Measurements from ENCODE around the gene ZNF428. TPM values are rescaled to one million over a fixed set of nuclear protein-coding genes. Genes with fewer than 3 reads are reported as not detected.
"Not testable (repeated sequence)": the region's sequence is repeated elsewhere in the genome, so short reads cannot be mapped to it uniquely, and the experiment has no call there.

Gene ZNF428
- total RNA-seq, 1 donor from 2014 or later = 157 TPM

DNA sequence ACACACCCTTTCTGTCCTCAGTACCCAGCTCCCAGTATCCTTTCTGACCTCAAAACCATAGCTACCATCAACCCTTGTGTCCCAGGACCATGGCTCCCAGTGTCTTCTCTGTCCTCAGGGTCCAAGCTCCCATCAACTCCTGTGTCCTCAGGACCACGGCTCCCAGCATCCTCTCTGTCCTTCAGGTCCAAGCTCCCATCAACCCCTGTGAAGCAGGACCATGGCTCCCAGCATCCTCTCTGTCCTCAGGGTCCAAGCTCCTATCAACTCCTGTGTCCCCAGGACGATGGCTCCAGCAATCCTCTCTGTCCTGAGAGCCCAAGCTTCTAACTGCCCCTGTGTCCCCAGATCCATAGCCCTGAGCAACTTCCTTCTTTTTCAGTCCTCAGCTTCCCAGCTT lies 21.9 kb upstream of the ZNF428 start:
- DNase-seq (ENCODE audit: low spot score in 2 of 2) (no peak), FAIRE-seq (no peak)

DNA sequence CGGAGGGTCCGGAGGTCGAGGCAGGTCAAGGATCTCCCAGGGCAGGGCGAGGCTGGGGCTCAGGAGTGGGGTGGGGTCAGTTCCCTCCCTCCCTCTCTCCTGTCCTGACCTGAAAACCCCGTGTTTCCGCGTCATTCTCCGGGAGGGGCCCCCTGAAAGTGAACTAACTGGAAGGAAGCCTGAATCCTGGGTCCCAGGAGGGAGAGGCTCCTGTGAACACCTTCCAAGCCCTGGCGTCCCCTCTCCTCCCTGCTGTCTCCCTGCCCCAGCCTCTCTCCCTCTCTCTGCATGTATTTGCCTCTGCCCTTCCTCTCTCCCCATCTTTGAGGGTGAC lies 21.0 kb upstream of the ZNF428 start:
- no peak for FAIRE-seq
- no peak for DNase-seq (ENCODE audit: low spot score in 2 of 2)

DNA sequence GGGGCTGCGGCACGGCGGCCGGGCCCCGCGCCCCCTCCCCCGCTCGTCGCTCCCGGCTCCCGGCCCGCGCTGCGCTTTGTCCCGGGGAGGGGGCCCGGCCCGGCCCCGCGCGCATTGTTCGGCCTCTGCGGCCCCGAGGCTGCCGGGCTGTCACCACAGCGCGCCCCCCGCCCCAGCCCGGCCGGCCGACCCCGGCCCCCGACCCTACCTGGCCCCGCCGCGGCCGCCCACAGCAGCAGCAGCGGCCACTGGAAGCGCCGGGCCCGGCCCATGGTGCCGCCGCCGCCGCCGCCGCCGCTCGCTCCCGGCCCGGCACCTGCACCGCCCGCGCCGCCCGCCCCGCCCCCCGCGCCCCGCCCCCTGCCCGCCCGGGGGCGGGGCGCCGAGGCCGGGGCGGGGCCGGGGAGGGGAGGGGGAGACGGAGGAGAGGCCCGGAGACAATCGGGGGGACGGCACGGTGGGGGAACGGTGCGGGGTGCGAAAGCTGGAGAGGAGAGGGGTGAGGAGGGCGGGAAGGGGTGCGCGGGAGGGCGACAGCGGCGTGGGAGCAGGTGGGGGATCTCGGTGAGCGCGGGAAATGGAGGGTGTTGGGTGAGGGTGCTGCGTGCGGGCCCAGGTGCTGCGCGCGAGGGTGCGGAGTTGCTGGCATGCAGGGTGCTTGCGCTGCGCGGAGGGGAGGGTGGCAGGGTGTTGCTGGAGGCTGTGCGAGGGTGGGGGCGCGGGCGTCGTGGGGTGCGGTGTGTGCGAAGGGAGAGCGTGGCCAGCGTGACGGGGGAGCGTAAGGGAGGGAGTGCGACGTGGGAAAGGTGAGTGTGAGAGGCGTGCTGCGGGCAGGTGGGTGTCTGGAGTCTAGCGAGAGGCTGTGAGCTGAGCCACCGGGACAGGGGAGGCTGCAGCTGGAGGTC lies 20.3 kb upstream of the ZNF428 start, which contains the start of gene CADM4:
CADM4 (minus strand) TSS at position 332 of the 905 bp plus-strand sequence; CDS start at position 272, 60 bp downstream.
- DNase-seq (ENCODE audit: low spot score in 2 of 2) (peak; percentile 72 to 82), FAIRE-seq (no peak)

DNA sequence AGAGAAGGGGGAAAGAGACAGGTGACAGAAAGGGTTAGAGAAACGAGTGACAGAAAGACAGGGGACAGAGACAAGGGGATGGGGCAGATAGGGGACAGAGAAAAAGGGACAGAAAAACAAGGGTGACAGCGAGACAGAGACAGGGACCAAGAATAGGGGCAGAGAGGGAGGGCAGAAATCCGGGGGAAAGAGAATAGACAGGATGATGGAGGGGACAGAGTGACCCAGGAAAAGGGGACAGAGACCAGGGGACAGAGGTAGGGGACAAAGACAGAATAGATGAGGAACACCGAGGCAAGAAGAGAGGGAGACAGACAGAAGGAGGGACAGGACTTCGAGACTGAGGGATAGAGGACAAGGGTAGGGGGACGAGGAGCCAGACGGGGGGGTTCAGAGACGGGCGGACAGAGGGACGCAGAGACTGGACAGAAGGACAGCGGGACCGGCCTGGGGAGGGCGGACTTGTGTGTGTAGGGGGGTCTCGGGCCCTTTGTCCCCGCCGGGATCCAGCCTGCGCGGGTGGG lies 19.6 kb upstream of the ZNF428 start:
- FAIRE-seq (no peak), DNase-seq (ENCODE audit: low spot score in 2 of 2) (no peak)

DNA sequence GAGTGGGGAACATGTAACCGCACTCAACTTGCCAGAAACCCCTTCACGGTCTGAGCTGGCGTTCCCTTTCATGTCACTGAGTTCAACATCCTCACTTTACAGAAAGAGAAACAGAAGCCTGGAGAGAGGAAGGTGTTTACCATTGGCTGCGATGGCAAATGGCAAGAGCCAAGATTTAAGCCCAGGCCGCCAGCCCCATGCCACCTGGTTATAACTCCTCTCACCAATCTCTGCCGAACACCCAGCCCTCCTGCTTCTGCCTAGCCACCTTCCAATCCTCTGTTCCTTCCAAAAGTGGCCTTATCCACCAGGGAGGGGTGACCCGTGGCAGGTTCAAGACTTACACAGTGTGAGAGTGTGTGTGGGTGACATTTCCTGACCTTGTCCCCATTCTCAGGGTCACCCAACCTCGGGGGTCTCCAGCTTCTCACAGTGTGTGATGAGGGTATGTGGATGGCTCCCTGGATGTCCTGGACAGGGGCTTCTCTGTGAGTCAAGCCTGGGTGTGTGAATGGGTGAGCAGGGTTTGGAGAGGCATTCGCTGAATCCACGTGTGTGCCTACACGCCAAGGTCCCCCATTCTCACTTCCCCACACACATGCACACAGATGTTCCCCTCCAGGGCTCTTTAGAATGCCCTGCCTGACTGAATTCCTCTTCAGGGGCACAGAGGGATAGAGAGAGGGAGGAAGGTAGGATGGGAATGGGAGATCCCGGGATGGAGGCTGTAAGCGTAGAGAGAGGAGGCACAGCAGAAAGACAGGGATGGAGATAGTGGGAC lies 19.0 kb upstream of the ZNF428 start:
- DNase-seq (ENCODE audit: low spot score in 2 of 2) (no peak), FAIRE-seq (no peak)

DNA sequence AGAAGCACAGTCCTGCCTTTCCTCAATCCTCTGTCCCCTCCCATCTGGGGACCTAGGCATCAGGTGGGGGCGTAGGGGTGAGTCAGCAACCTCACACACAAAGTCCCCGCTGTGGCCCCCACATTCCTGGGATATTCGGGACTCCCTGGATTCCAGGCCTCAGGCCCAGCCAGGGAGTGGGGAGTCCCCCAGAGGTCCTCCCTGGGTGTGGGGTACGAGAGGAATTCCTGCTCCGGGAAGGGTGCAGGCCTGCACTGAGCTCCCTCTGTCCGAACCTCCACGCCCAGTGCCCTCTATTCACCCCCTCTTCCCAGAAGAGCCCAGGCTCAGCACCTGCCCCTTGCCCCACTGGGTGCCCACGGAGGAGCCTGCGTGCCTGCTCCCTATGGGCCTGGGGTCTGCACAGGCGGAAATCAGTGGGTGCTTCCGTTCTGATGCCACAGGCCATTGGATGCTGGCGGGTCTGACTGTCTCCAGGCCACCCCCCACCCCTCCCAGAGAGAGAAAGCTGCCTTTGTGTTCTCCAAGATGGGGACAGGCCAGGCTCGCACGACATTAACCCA lies 16.8 kb upstream of the ZNF428 start:
- FAIRE-seq (no peak), DNase-seq (ENCODE audit: low spot score in 2 of 2) (no peak)

DNA sequence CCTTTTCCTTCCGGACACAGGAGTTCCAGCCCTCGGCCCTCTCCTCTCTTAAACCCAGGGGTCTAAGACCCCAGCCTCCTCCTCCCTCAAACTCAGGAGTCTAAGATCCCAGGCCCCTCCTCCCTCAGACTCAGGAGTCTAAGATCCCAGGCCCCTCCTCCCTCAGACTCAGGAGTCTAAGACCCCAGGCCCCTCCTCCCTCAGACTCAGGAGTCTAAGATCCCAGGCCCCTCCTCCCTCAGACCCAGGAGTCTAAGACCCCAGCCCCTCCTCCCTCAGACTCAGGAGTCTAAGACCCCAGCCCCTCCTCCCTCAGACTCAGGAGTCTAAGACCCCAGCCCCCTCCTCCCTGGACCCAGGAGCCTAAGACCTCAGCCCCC lies 16.1 kb upstream of the ZNF428 start:
- FAIRE-seq; DNase-seq (ENCODE audit: low spot score in 2 of 2): not testable (repeated sequence)

DNA sequence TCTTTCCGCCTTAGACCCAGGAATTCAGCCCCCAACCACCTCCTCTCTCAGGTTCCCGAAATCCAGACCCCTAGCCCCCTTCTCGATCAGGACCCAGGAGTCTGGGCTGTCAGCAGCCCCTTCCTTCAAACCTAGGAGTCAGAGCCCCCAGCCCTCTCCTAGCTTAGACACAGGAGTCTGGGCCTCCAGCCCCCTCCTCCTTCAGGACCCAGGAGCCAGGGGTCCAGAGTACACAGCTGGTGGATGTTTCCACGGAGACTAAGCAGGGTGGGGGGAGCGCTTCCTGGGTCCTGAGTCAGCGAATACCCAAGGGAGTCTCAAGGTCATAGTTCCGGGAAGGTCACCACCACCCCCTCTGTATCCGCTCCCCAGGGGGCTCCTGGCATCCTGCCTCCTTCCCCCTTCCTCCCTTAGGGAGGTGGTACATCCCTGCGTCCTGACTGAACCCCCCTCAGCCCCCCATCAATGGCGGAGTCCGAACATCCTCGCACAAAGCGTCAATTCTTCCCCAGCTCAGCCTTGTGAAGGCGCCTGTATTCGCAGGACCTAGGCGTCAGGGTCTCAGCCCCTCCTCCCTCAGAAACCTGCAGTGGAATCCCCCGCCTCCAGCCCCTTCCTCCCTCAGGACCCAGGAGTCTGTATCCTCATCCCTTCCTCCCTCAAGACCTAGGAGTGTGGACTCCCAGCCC lies 15.6 kb upstream of the ZNF428 start:
- FAIRE-seq = no peak
- no peak for DNase-seq (ENCODE audit: low spot score in 2 of 2)

DNA sequence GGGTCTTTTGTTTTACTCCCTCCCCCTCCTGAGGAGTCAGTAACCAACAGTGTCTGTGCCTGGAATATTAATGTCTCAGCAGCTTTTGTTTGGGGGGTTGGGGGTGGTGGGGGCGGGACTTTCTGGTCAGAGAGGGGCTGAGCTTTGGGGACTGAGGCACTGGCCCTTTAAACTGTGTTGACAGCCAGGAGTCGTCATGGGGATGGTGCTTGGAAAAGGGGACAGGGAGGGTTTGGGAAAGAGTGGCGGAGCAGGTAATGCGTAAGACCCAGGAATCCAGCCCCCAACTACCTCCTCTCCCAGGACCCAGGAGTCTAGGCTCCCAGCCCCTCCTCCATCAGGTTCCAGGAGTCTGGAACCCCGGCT lies 15.1 kb upstream of the ZNF428 start:
- DNase-seq (ENCODE audit: low spot score in 2 of 2) (peak in 1 of 2 donors; percentile 60), FAIRE-seq (no peak)

DNA sequence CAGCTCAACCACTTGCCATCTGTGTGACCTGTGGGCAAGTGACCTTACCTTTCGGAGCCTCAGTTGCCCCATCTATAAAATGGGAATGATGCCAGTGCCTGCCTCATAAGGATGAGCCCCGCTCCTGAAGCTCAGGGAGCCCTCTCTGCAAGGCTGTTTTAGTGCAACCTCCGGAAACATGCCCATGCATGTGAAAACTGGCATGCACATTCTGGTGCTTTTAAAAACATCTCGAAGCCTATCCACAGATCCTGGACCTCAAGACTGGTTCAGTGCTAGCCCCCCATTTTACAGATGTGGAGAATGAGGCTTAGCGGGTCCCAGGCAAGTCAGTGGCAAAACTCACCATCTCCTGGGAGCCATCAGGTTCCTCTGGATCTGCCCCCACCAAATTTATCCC lies 14.6 kb upstream of the ZNF428 start:
- DNase-seq (ENCODE audit: low spot score in 2 of 2) (no peak), FAIRE-seq (no peak)

DNA sequence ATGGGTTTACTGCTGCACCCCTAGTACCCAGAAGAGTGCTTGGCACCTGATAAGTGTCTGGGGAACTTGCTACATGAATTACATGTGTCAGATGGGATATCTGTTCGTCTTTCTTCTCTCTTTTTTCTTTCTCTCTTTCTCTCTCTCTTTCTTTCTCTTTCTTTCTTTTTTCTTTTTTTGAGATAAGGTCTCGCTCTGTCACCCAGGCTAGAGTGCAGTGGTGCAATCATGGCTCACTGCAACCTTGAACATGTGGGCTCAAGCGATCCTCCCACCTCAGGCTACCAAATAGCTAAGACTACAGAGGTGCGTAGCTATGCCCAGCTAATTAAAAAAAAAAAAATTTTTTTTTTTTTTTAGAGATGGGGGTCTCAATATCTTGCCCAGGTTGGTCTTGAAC lies 14.1 kb upstream of the ZNF428 start:
- FAIRE-seq (no peak), DNase-seq (ENCODE audit: low spot score in 2 of 2) (no peak)

DNA sequence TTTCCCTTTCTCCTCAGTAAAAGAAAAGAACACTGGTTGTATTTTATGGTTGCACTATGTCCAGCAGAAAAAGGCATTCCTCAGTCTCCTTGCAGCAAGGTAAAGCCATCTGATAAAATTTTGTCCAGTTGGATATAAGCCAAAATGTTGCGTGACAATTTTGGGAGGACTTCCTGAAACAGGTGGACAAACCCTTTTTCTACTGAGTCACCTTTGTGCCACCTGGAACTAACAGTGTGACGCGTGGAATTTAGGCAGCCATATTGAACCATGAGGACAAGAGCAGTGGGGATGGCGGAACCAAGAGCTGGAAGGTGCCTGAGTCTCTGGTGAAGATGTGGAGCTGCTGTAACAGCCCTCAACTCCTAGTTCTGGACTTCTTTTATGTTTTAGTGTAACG lies 12.1 kb upstream of the ZNF428 start:
- FAIRE-seq = no peak

DNA sequence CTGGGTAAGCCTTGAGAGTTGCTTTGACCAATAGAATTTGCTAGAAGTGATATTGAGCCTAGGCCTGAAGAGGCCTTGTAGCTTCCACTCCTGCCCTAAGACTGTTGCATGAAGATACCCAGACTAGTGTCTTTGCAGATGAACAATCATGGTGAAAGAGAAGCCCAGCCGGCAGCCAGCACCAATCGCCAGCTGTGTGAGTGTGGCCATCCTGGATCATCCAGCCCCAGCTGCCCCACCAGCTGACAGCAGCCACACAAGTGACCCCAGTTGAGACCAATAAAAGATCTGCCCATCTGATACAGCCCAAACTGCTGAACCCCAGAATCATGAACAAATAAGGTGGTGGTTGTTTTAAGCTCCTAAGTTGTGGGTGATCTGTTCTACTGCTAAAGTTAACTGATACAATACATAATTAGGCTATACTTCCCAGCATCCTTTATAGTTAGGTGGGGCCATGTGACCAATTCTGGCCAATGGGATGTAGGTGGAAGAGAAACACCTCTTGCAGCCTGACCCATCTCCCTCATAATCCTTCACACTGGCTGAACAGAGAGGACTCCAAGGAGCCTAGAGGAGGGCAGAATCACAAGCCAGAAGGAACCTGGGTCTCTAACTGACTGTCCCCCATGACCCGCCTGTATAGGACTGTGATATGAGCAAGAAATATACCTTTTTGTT lies 9.4 kb upstream of the ZNF428 start:
- DNase-seq (ENCODE audit: low spot score in 2 of 2) (no peak), FAIRE-seq (no peak)

More for the DNA sequence above, 12.1 kb upstream of the ZNF428 start:
- no peak for DNase-seq (ENCODE audit: low spot score in 2 of 2)

DNA sequence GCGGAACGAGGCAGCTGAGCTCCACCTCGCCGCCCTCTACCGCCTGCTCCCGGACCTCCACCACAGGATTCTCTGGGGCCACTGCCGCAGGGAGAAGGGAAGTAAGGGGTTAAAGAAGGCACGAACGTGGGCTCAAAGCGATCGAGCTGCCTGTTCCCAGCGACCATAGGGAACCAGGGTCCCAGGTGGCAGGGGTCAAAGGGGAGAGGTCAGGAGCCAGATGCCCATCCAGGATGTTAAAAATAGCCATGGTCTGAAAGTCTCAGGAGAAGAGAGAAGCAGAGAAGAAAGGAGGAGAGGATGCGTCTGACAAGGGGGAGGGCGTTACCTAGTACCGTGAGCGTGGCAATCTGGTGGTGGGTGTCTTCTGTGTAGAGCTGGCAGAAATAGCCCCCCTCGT lies 7.4 kb upstream of the ZNF428 start:
- DNase-seq (ENCODE audit: low spot score in 2 of 2) = no peak
- no peak for FAIRE-seq

DNA sequence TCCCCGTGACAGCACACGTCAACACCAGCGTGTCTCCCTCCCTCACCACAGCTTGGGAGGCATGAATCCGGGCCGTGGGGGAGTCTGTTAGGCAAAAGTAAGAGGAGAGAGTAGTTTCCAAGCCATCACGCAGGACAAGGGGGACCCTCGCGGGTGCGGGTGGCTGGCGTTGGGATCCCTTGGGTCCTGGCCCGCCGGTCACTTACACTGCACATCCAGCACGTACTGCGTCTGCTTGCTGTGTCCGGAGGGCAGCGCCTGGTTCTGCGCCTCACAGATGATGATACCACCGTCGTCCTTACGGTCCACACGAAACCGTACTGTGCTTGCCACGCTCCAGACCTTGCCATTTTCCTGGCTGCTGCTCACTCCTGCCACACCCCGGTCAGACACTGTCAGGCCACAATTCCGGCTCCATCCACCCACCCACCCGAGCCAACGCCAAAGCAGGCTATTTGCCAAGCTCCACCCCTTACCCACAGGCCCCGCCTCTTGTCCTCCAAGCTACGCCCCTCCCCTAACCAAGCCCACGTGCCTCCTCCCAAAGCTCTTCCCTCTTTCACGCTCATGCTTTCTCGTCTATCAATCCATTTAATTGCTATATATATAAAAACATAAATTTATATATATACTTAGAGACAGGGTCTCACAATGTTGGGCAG lies 6.6 kb upstream of the ZNF428 start:
- DNase-seq (ENCODE audit: low spot score in 2 of 2) (peak in 1 of 2 donors; percentile 73), FAIRE-seq (no peak)

DNA sequence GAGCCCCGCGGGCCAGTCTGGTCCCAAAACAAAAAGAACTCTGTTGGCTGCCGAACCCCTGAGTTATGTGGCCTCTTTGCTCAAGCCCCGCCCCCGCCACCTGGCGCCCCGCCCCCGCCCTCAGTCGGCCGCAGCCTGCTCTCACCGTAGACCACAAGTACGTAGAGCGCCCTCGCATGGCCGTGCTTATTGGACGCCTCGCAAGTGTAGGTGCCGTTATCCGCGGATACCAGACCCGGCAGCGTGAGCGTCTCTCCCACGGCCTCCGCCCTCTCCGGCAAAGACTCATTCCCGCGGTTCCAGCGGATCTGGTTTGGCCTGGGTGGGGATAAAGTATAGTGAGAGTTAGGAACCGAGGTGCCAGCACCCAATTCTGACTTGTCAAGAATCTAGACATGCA lies 5.5 kb upstream of the ZNF428 start:
- no peak for DNase-seq (ENCODE audit: low spot score in 2 of 2)
- no peak for FAIRE-seq

DNA sequence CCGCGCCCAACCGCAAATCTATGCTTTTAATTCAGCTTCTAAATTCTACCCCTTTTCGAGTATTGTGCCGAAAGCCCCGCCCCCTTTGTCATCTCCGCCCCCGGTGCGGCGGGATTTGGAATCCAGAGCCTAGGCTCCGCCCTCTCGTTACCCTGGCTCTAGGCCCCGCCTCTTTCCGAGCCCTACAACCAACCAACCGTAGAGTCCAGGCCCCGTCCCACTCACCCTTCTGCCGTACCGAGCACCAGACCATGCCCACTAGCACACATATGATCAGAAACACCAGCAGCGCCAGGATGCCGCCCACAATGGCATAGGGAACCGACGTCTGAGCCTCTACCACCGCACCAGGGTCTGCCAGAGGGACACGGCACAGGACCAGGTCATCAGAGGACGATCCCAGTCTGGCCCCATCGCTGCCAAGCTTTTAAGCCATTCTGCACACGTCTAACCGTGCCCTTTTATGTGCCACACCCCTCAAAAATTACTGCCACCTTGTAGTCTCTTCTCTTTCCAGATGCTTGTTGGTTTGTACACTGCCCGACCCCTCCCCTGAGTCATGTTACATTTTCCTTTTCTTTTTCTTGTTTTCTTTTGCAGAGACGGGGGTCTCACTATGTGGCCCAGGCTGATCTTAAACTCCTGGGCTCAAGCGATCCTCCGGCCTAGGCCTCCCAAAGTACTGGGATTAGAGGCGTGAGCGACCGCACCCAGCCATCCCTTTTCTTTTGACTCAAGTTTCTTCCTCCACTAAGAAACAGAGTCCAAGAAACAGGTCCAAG lies 4.7 kb upstream of the ZNF428 start:
- FAIRE-seq = no peak
- DNase-seq (ENCODE audit: low spot score in 2 of 2) = no peak

DNA sequence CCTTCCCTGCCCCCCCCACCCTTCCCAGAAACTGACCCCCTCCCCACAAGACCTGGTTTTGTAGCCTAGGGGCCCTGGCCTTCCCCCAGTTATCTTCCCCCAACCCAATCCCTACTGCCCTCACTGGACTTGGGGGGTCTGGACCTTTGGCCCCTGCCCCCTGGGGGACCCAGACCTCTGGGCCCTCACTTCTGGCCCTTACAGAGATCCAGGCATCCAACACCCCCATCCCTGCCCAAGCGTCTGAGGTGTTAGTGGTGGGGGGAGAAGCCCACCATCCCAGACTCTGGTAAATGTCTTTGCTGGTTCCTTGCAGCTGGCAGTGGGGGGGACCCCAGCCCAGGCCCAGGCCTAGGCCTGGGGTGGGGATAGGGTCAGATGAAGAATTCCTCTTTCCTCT lies 3.5 kb upstream of the ZNF428 start:
- FAIRE-seq (no peak), DNase-seq (ENCODE audit: low spot score in 2 of 2) (no peak)

DNA sequence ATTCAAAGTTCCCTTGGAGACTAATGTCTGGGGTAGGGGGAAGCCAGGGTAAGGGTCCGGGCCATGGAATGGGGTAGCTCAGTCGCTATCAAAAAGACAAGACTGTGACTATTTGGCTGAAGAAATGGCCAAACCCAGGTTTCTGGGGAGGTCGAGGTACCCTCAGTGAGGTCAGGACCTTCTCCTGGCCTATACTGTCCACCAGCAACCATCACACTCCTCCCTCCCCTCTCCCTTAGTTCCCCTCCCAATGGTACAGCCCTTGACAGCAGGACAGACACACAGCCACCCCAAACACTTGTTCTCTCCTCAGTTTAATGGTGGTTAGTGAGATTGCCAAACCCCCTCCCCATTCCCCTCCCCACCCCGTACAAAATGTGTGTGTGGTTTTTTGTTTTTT lies 2.6 kb upstream of the ZNF428 start:
- no peak for FAIRE-seq
- DNase-seq (ENCODE audit: low spot score in 2 of 2) = no peak
